GM12874 (cell line): ENCODE data around the gene NR2C2.

ENCODE experiments used
- CTCF ChIP-seq: IDR thresholded peaks from 2 replicates; pipeline ENCODE4 v1.5.1; 2011; ENCODE audit warnings: low read depth, mild to moderate bottlenecking, control low read depth, low read length, moderate library complexity; ENCODE audit not compliant: insufficient read depth

NR2C2 gene

GRCh38 chr3:15040844-15041243 lies 93.5 kb downstream of the NR2C2 start:
- TF ChIP-seq CTCF: no peak

- no peak for TF ChIP-seq CTCF
Observed at GRCh38 chr3:15041950-15042349, 94.6 kb downstream of the NR2C2 start.

DNA sequence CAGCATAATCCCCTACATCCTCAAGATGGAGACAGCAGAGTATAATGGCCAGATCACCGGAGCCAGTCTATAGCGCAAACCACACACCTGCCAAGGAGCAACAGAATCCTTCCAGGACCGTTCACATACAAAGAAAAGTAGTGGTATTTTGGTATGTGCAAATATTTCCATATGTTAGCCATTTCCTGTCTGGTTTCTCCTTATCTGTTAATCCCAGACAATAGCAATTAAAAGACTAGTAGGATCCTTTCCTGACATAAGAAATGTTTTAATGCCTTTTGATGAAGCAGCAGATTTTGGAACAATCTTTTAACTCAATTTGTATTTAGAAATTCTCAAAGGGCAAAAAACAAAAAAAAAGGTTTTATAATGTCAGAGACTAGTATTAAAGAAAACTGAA lies 95.6 kb downstream of the NR2C2 start:
- no peak for TF ChIP-seq CTCF

DNA sequence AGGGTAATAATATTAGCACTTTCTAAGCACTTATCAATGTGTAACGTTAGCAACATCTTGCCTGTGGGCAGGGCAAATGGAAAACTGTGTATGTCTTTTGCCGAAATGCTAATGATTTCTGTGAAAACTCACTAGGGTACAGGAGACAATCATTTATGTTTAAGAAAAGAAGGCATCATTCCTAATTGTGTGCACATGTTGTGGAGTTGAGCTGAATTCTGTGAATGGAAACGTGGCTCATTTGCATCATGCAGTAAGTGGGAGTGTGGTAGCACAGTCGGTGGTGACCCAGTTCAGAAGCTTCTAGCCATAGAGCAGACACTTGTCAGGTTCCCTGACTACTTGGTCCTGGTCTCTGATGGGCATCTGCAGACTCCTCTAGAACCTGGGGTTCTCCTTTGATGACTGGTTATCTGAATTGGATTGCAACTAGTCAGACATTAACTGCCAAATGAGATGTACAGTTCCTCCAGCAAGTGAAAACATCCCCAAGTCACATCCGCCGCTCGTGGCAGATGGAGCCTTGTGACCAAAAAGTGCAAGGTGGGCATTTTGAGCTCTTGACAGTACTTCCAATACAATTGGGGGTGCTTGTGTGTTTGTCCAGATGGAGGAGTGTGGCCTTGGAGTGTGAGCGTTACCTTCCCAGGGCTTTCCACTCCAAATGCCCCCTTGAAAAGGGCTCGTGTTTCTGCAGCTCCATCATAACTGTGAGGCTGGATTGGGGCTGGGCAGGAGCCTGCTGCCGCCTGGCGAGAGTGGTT lies 96.2 kb downstream of the NR2C2 start:
- no peak for TF ChIP-seq CTCF

DNA sequence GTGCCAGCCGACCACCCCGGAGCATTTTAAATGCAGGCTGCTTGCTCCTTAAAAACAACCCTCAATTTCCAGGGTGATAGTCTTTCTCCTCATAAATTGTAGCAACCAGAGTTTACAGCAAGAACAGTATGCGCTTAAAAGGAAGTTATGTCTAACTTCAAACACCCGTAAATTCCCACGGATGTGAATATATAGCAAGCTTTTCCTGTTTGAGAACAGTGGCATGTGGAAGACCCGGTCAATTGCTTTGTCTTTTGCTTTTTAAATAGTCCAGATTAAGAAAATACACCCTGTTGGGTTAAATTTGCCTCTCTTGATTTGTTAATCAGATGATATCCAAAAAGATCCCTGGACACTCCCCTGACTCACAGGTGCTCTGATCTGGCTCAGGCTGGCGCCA lies 96.9 kb downstream of the NR2C2 start:
- no peak for TF ChIP-seq CTCF

DNA sequence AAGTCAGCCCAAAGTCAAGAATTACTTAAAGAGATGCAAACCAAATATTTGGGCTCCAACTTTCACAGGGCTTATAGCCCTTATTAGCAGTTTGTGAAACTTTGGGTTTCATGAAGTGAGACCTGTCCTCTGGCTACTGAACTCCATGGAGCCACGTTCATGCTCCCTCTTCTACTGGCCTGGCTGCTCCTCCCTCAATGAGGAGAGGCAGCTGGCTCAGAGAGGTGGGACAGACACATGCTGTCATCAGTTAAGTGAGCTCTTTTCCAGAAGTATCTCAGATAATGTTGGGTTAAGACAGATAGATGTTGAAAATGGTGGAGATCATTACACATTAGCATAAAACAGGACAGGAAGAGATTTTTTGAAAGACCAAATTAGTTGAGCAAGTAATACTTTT lies 98.3 kb downstream of the NR2C2 start:
- TF ChIP-seq CTCF: no peak

DNA sequence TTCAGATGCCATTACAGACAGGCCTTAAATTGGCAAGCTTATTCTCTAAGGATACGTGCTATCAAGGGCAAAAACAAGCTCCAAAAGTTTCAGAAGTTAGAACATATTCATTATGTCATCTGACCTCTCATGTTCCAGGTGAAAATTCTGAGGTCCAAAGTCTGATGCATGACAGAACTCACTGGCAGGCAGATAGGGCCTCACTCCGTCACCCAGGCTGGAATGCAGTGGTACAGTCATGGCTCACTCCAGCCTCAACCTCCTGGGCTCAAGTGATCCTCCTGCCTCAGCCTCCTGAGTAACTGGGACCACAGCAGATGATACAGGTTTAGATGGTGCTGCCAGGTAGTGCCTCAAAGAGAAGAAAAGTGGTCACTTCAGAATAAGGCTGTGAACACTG lies 102.2 kb downstream of the NR2C2 start:
- no peak for TF ChIP-seq CTCF
